IPS-11a (cell line): Measurements from ENCODE around the gene TRIM59.

Experiments
- H3K4me3 ChIP-seq: one replicate; pipeline ENCODE4 v1.5.1; 2013; ENCODE audit warnings: low read depth, low read length, control low read depth

Gene TRIM59, protein sequence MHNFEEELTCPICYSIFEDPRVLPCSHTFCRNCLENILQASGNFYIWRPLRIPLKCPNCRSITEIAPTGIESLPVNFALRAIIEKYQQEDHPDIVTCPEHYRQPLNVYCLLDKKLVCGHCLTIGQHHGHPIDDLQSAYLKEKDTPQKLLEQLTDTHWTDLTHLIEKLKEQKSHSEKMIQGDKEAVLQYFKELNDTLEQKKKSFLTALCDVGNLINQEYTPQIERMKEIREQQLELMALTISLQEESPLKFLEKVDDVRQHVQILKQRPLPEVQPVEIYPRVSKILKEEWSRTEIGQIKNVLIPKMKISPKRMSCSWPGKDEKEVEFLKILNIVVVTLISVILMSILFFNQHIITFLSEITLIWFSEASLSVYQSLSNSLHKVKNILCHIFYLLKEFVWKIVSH

DNA sequence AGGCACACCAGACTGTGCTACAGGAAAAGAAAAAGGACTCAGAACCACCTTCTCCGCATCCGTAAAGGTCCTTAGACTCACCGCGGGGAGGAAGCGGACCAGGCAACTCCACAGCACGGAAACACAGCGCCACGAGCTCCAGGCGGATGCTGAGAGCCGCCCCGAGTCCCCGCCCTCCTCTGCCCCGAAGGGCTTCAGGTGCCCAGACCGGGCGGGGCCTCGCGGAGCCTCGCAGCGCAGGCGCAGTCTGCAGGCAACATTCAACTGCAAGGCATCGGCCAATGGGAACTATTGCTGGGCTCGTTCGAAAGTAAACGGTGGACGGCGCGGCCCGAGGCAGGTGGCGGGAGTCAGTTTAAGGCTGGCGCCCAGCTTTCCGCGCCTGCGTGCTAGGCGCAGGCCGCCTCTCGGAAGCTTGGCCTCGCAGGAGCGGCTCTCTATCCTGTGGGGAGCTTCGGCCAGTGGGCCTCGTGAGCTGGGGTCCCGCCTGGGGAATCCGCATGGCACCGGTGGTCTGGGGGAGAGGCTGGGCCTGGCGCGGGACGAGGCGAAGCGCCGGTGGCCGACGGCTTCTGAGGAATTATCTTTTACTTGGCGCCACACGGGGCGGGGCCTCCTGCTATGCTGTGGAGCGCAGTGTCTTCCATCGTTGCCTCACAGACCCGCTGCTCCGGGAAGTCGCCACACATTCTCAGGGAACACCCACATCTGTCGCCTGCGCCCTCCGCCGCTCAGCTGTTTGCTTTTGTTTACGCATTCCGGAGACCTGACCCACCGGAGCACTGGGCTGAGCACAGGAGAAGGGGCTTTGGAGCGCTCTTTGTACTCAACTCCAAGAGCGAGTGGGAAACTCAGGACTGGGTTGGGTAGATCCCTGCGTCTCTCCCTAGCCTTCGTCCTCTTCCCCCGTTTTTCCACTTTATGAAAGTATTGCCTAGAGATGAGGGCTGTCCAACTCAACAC is at the start of gene TRIM59:
TRIM59 (minus strand) TSS at position 151 of the 963 bp plus-strand sequence. CDS start 10,603 bp downstream, outside the sequence.
- peak within 1 kb of the TSS; percentile 99 for H3K4me3 ChIP-seq

DNA sequence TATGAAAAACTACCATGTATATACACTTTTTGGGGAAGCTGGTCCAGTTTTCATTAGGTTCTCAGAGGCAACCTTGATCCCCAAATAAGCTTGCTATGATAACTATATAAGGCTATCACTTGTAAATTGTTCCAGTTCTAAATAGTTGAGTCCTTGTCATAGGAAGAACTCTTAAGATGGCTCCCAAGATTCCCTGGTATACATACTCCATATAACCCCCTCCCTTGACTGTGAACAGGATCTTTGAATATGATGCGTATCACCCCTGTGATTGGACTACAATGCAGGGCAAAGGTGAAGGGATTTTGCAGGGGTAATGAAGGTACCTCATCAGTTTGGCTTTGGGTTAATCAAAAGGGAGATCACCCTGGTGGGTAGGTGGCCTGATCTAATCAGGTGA is 48.6 kb upstream of the TRIM59 start:
- H3K4me3 ChIP-seq: no peak overlapping the region

DNA sequence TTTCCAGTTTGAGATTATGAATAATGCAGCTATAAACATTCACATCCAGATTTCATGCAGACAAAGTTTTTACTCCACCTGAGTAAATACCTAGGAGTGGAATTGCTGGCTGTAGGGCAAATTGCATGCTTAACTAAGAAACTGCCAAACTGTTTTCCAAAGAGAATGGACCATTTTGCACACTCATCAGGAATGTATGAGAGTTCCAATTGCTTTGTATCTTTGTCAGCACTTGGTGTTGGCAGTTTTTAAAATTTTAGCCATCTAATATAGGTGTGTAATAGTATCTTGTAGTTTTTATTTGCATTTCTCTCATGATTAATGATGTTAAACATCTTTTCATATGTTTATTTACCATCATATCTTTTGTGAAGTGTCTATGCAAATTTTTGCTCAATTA is 40.6 kb upstream of the TRIM59 start:
- H3K4me3 ChIP-seq: no peak overlapping the region

DNA sequence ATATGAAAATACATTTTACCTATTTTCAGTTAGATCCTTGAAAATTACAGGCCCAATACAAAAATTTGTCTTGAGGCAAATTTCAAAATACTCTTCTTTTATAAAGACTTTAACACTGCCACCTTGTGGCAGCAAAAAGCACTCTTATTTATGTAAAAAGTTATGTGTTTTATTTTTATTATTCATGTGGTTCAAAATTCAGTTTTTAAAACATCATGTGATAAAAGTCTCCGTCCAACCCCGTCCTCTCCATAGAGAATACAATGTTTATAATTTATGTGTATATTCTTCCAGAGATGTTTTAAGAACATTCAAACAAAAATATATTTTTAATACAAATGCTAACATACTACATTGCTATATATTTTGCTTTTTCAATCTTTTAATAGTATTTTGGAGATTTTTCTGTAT is 36.9 kb upstream of the TRIM59 start:
- H3K4me3 ChIP-seq: no peak overlapping the region

DNA sequence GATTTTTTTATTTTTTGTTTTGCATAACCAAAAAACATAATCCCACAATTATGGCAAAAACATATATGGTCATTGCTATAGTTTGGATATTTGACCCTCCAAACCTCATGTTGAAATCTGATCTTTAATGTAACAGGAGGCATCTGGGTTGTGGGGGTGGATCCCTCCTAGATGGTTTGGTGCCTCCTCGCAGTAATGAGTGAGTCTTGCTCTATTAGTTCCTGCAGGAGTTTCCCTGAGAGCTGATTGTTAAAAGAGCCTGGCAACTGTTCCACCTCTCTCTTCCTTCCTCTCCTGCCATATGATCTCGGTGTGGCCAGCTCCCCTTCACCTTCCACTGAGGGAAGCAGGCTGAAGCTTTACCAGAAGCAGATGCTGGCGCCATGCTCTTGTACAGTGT is 33.2 kb upstream of the TRIM59 start:
- no peak overlapping the region for H3K4me3 ChIP-seq

DNA sequence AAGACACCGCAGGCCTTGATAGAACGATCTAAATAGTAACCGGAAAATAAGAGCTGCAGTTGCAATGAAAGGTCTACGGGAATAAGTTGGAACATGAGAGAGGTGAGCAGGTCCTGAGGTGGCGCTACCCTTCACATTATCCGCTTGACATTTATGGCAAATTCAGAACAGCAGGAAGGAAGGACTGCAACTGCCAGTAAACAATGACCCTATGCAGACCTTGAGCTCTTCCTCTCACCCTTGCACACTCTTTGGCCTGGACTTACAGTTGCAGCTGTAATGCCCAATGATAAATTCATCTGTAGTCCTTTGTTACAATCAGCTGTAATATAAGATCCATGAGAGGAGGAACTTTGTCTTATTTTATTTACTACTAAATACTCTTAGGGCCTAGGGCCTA is 32.3 kb upstream of the TRIM59 start:
- H3K4me3 ChIP-seq: no peak overlapping the region

DNA sequence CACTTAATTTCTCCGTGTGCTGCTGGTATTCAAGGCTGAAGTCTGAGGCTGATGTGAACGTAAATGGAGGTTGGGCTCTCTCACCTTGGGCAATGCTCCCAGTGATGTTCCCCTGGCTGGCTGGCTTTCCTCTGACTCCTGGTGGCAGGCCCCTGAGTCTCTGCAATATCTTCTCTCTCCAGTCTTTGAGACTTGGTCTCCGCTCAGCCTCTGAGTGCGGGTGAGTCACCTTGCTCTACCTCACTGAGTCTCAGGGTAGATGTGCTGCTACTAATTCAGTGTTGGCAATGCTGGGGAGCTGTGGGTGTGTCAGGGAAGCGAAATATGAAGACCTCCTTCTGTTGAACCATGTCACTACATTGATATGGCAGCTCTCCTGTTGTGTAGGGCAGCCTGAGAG is 31.3 kb upstream of the TRIM59 start:
- H3K4me3 ChIP-seq: no peak overlapping the region

DNA sequence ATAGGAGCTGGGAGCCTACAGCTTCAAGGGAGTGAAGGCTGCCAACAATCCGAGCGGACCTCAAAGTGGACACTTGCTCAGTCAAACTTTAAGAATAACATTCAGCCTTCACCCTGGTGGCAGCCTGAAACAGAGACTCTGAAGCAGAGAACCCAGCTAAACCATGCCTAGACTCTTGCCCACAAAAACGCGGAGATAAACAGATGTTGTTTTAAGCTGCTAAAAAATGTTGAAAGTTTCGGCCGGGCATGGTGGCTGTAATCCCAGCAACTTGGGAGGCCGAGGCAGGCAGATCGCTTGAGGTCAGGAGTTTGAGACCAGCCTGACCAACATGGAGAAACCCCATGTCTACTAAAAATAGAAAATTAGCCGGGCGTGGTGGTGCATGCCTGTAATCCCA is 29.8 kb upstream of the TRIM59 start:
- H3K4me3 ChIP-seq: no peak overlapping the region

DNA sequence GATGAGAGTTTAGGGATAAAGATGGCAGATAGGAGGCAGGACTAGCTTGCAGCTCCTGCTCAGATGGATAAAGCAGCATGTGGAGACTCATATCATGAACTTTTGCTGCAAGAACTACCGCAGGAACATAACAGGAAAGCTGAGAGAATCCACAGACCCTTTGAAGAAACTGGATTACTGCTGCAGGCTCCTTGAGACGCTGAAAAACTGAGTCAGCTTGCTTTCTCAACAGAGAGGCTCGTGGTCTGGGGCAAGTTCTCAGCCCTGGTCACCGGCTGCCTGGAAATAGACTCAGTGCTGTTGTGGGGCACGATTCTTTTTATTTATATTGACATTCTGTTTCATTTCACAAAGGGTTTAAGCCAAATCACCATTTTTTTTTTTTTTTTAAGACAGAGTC is 28.8 kb upstream of the TRIM59 start:
- no peak overlapping the region for H3K4me3 ChIP-seq

DNA sequence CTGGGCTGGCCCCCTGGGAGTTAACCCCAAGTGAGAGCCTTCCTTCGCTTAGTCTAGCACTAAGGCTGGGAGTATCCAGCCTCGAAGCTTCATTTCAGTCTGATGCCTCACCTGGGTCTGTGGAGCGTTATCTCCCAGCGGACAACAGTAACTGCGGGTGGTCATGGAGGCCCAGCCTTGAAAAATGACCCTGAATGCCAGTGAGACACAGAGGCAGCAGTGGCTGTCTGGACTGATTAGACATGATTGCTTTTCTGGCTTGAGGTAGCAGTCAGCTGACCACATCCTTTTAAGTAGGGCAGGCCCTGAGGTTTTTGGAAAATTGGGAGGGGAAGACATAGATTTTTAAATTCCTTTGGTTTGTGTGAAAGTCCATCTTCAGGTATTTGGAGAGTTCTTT is 28.2 kb upstream of the TRIM59 start:
- H3K4me3 ChIP-seq: no peak overlapping the region

DNA sequence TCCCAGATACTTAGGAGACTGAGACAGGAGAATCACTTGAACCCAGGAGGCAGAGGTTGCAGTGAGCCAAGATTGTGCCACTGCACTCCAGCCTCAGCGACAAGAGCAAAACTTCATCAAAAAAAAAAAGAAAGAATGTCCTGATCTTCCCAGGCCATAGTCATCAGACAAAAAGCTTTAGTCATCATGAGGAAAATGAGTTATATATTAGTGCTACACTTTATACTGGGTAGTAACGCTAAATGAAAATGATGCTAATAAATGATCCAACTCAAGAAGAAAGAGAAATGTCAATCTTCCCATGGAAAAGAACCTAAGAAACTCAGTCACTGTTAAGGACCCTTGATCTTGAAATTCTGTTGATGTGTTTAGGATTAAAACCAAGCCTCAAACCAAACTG is 26.3 kb upstream of the TRIM59 start:
- H3K4me3 ChIP-seq: no peak overlapping the region

DNA sequence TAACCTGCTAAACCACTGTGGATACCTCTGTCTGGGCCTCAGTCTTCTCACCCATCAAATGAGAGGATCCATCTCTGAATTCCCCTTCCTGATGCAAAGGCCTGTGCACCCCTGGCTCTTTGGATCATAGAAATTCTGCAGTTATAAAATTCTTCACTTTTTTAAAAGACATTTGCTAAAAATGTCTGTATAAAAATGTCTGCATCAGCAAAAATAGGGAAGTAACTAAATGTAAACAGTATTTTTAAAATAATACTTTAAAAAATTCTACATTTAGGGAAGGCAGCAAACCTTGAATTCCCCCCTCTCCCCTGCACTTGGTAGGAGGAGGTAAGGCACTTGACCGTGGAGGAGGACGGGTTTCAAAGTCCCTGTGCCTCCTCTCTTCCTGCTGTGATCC is 25.6 kb upstream of the TRIM59 start:
- H3K4me3 ChIP-seq: no peak overlapping the region

DNA sequence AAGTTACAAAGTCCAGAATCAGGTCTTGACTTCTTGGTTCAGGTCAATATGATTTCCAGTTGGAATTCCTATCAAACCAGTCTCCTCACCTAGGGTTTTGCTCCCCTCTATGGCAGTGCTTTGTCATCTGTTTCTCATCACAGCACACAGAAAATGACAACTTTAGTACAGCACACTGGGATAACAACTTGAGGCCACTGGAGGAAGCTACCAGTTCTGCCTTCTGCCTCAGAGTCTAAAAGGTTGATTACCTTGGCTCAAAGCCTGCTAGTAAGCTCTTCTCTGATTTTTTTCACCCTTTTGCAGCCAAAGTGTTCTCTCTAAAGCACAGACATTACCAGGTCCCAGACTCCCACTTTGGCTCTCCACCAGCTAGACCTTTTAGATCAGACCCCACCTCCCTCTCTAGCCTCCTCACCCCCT is 24.8 kb upstream of the TRIM59 start:
- no peak overlapping the region for H3K4me3 ChIP-seq

DNA sequence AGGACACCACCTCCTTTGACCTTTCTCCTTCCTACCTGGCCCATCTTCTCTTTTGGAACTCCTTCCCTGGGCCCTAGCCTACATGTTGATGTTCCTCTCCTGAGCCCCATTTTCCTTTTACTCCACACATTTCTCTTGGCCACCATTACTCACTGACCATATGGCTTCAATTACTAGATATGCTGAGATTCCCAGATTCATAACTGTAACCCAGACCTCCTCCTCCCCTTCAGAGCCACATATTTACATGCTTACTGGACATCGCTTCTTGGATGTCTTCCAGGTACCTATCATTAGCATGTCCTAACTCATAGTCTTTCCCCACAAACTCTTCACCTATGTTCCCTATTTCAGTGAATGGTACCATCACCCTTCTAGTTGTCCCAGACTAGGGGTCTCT is 24.4 kb upstream of the TRIM59 start:
- no peak overlapping the region for H3K4me3 ChIP-seq

DNA sequence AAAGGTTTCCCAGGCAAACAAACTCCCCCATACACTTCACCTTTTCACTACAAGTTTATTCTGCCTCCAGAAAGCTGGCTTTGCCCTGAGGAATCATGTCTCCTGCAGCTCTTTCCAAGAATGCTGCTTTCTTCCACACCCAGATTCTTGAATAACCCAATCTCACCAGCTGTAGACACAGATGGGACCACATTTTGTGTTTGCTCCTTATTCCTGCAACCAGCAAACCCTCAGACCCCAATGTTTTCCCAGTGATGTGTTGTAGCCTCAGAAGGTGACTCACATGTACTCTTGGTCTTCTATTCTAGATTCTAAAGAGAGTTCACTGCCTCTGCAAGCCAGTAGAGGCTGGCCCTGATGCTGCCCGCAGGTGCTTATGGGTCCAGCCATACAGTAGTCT is 23.6 kb upstream of the TRIM59 start:
- no peak overlapping the region for H3K4me3 ChIP-seq

DNA sequence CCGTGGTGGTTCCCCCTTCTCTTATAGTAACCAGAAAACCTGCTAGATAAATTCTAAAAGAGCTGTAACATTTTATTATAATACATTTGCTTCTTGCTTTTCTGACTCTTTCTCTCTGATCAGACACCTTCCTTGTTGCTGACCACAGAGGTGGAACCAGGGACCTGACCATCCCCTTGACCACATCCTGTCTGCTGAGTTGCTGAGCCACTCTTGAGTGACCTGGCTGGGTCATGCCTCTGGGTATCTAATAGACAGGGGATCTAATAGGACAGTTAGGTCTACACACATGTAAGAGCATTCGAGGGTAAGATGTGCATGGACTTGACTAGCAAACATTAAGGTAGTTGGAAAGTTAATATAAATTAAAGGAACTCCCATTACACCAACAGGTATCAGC is 22.8 kb upstream of the TRIM59 start:
- H3K4me3 ChIP-seq: no peak overlapping the region

DNA sequence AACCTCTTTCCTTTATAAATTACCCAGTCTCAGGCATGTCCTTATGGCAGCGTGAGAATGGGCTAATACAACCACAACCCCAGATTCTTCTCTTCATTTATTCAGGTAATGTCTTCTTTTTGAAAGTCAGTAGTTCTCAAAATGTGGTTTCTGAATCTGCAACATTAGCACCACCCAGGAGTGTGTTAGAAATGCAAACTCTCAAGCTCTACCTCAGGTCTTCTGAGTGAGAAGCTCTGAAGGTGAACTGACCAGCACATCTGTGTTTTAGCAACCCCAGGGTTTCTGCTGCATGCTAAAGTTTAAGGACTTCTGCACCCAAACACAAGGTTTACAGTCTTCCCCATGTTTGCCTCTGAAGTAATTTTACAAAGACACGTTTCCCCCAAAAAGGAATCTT is 22.3 kb upstream of the TRIM59 start:
- no peak overlapping the region for H3K4me3 ChIP-seq

DNA sequence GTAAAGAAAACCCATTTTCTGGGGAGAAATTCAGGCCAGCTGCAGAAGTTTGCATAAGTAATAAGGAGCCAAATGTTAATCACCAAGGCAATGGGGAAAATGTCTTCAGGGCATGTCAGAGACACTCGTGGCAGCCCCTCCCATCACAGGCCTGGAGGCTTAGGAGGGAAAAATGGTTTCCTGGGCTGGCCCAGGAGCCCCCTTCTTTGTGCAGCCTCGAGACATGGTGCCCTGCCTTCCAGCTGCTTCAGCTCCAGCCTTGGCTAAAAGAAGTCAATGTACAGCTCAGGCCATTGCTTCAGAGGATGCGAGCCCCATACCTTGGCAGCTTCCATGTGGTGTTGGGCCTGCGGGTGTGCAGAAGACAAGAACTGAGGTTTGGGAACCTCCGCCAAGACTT is 20.6 kb upstream of the TRIM59 start:
- H3K4me3 ChIP-seq: no peak overlapping the region

DNA sequence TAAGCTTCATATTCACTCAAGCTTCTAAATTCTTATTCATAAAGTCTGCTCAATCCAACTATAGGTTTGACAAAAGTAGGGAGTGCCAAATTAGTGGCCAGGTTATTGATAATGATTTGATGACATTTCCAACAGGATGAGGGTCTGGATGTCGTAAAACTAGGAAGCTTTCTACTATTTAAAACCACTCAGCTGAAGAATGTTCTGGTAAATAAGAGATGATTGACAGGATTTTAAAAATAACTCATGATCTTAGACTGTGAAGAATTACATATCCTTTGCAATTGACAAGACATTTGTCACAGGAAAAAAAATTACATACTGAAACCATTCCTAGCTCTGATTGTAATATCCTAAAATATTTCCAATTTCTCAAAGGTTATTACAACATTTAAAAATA is 15.4 kb upstream of the TRIM59 start:
- no peak overlapping the region for H3K4me3 ChIP-seq

DNA sequence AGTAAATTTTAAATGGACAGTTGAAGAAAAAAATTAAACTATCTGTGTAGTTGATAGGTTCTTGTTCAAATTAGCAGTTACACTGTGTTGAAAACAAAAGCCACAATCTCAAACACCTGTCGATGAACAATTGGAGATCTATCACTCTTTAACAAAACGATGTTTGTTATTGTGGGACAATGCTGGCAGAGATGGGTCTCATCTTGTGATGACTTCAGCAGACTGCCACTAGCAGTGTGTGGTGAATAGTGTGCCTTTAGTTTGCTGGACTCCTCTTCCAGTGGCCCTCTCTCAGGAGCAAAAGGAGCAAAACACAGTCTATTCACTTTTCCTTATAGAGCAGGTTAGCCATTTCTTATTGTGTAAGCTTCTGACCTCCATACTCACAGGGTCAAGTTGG is 14.7 kb upstream of the TRIM59 start:
- no peak overlapping the region for H3K4me3 ChIP-seq

DNA sequence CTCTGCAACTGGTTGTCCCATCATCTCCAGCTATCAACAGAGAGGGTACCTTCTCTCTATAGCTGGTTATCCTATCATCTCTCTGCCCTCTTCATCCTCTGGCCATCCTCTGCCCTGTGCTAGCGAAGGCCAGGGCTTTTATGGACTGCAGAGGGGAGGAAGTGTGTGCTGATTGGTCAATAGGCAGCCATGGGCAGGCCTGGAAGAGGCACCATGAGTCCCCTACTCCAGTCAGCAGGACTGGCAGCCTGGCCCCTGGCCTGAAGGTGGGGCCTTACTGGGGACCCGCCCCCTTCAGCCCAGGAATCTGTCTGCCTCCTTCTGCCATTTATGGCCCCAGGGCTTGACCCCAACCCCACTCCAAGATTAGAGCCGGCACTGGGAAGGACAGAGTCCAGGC is 10.4 kb upstream of the TRIM59 start:
- H3K4me3 ChIP-seq: no peak overlapping the region

DNA sequence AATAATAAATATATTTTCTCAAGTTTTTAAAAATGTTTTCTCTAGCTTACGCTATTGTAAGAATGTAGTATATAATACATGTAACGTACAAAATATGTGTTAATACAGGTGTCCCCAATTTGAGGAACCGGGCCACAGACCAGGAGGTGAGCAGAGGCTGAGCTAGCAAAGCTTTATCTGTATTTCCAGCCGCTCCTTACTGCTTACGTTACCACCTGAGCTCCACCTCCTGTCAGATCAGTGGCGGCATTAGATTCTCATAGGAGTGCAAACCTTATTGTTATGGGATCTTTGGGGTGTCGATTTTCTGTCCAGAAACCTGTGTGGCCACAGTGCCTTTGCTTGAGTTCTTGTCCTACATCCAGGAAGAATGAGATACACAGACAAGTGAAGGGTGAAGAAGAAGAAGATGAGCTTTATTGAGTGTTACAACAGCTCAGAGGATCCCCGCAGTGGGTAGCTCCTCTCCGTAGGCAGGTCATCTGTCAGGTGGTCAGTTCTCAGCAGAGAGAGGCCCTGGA is 9.9 kb upstream of the TRIM59 start:
- H3K4me3 ChIP-seq: no peak overlapping the region
